Activated naive CD8-positive, alpha-beta T cell treated with anti-CD3 and anti-CD28 coated beads, Interleukin-2, amount 50 U/mL, for 24 hours (primary cell): ENCODE measurements around the gene AP1B1.

ENCODE experiments used
- ATAC-seq: fragments of 150-1000 bp; cut with Tn5 transposase; one replicate; pipeline ENCODE4 v1.10.0; 2021
- DNase-seq: peaks from one replicate; pipeline ENCODE4 v3.0.0; 2021
- H3K27ac Mint-ChIP-seq: one replicate; pipeline ENCODE4 v1.8.0; 2021; ENCODE audit warnings: mild to moderate bottlenecking, mixed read lengths
- H3K27me3 Mint-ChIP-seq: one replicate; pipeline ENCODE4 v1.8.0; 2021; ENCODE audit warnings: mixed read lengths
- H3K36me3 Mint-ChIP-seq: one replicate; pipeline ENCODE4 v1.8.0; 2021; ENCODE audit warnings: low read depth, mixed read lengths
- H3K4me1 Mint-ChIP-seq: one replicate; pipeline ENCODE4 v1.8.0; 2021; ENCODE audit warnings: mixed read lengths
- H3K4me3 Mint-ChIP-seq: one replicate; pipeline ENCODE4 v1.8.0; 2021; ENCODE audit warnings: mild to moderate bottlenecking, moderate library complexity, mixed read lengths
- H3K9me3 Mint-ChIP-seq: one replicate; pipeline ENCODE4 v1.8.0; 2021; ENCODE audit warnings: mixed read lengths

Gene AP1B1

GRCh38 chr22:29337631-29338284, 50.6 kb downstream of the AP1B1 start:
- Mint-ChIP-seq H3K9me3 (no peaks in the 10 kb centered on the region), H3K4me1 (no peaks in the 10 kb centered on the region), H3K27ac (no peak overlapping the region), H3K4me3 (no peak overlapping the region), H3K36me3 (peaks cover 30% of the 10 kb centered on the region), H3K27me3 (no peaks in the 10 kb centered on the region)
- DNase-seq (no peak), ATAC-seq (no peak)

GRCh38 chr22:29336751-29337490, 51.4 kb downstream of the AP1B1 start:
- H3K9me3 Mint-ChIP-seq = no peaks in the 10 kb centered on the region
- H3K36me3 Mint-ChIP-seq = peaks cover 24% of the 10 kb centered on the region
- no peak overlapping the region for H3K27ac Mint-ChIP-seq

GRCh38 chr22:29335656-29336055, 52.7 kb downstream of the AP1B1 start:
- ATAC-seq = no peak
- H3K4me1 Mint-ChIP-seq = no peaks in the 10 kb centered on the region
- H3K27me3 Mint-ChIP-seq = no peaks in the 10 kb centered on the region
- H3K4me3 Mint-ChIP-seq = no peak overlapping the region
- no peak for DNase-seq
- no peaks in the 10 kb centered on the region for H3K9me3 Mint-ChIP-seq
- no peak overlapping the region for H3K27ac Mint-ChIP-seq
- H3K36me3 Mint-ChIP-seq = peaks cover 22% of the 10 kb centered on the region

More at GRCh38 chr22:29336751-29337490, 51.4 kb downstream of the AP1B1 start:
- H3K4me3 Mint-ChIP-seq = no peak overlapping the region
- ATAC-seq (no peak), DNase-seq (no peak)
- no peaks in the 10 kb centered on the region for H3K4me1 Mint-ChIP-seq
- H3K27me3 Mint-ChIP-seq = no peaks in the 10 kb centered on the region

DNA sequence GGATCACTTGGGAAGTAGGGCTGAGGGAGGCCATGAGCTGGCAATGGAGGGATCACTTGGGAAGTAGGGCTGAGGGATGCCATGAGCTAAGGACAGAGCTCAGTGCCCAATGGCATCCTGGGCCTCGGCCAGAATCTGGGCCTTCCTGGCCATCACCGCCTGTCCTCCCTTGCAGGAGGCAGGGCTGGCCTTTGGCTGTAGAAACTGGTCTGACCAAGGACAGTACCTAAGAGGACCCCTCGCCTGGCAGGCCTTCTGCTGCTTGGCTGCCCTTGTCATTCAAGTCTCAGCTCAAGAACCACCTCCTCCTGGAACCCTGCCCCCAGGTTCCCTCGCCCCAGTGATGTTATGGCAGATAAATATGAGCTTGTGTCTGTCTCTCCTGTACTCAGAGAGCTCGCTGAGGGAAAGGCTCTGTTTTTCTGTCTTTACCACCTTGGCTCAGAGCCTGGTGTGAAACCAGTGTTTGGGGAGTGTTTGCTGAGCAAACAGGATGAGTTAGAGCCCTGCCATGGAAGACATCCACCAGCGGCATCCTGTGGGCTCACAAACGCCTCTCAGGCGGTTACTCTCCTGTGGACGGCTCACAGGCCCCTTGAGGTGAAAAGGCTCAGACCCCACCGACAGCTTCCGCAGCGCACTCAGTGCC, 53.5 kb downstream of the AP1B1 start:
- Mint-ChIP-seq H3K27me3 (no peaks in the 10 kb centered on the region), H3K27ac (no peak overlapping the region), H3K36me3 (peaks cover 20% of the 10 kb centered on the region), H3K9me3 (no peaks in the 10 kb centered on the region), H3K4me1 (no peaks in the 10 kb centered on the region), H3K4me3 (no peak overlapping the region)
- ATAC-seq = no peak
- DNase-seq = no peak

DNA sequence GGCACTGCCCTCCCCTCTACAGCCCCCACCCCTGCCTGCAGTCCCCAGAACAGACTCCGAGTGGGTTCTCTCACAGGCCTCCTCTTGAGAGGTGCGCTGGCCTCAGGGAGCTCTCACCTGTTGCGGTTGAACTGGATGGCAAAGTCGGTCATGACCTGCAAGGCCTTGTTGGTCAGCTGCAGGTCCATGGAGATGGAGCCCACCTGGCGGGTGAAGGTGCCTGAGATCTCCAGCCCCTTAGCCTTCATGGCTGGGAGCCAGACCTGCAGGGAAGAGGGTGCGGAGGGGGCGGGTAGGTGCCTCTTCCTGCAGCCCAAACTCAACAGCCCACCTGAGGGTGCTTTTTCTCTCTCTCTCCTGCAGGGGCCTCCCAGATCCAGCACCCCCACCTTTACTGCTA, 54.2 kb downstream of the AP1B1 start:
- Mint-ChIP-seq H3K9me3 (no peaks in the 10 kb centered on the region), H3K4me1 (no peaks in the 10 kb centered on the region), H3K36me3 (peaks cover 24% of the 10 kb centered on the region), H3K4me3 (no peak overlapping the region), H3K27ac (no peak overlapping the region), H3K27me3 (no peaks in the 10 kb centered on the region)
- DNase-seq (no peak), ATAC-seq (no peak)

GRCh38 chr22:29332886-29333496, 55.4 kb downstream of the AP1B1 start:
- peaks cover 15% of the 10 kb centered on the region for H3K36me3 Mint-ChIP-seq
- ATAC-seq (no peak), DNase-seq (no peak)
- H3K4me1 Mint-ChIP-seq = no peaks in the 10 kb centered on the region
- no peaks in the 10 kb centered on the region for H3K9me3 Mint-ChIP-seq
- no peak overlapping the region for H3K4me3 Mint-ChIP-seq
- H3K27ac Mint-ChIP-seq = no peak overlapping the region
- H3K27me3 Mint-ChIP-seq = no peaks in the 10 kb centered on the region

GRCh38 chr22:29331658-29332300, 56.6 kb downstream of the AP1B1 start:
- H3K36me3 Mint-ChIP-seq = peaks cover 16% of the 10 kb centered on the region
- H3K27me3 Mint-ChIP-seq = no peaks in the 10 kb centered on the region
- no peaks in the 10 kb centered on the region for H3K9me3 Mint-ChIP-seq
- ATAC-seq = no peak
- no peak for DNase-seq
- no peak overlapping the region for H3K4me3 Mint-ChIP-seq
- H3K27ac Mint-ChIP-seq = no peak overlapping the region
- H3K4me1 Mint-ChIP-seq = no peaks in the 10 kb centered on the region

DNA sequence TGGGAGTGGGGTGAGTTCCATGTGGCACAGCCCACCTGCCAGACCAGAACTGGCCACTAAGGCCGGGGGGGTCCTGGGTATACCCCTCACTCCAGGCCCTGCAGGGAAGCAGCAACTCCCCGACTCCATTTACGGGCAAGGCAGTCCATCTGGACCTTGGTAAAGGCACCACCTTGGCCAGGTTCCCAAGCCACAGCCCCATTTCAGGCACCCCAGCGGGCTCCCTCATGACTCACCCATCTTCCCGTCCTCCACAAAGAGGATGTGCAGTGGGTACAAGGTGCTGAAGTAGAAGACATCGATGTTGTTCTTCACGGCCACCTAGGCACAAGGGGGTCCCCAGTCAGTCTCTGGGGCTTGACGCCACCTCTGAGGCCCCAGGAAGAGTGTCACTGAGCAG, 57.2 kb downstream of the AP1B1 start:
- Mint-ChIP-seq H3K9me3 (no peaks in the 10 kb centered on the region), H3K4me3 (no peak overlapping the region), H3K4me1 (no peaks in the 10 kb centered on the region), H3K27me3 (no peaks in the 10 kb centered on the region), H3K27ac (no peak overlapping the region), H3K36me3 (peaks cover 14% of the 10 kb centered on the region)
- ATAC-seq (no peak), DNase-seq (no peak)

DNA sequence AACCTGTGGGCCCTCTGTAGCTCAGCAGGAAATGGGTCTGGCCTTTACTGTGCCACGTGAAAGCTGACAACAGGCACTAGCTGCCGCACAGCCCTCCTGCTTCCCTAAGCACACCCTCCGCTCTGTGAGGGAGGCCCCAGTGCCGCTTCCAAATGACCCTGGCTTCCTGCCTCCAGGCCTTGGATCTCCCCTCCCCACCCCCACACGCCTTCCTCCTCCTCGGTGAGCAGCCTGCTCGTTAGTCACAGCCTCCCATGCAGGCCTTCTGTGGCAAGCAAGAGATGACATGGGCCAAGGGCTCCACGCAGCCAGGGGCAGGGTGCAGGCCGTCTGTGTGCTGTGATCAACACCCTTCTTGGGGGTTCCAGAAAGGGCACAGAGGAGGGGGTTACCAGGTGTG, 57.6 kb downstream of the AP1B1 start:
- Mint-ChIP-seq H3K9me3 (no peaks in the 10 kb centered on the region), H3K27me3 (no peaks in the 10 kb centered on the region), H3K27ac (no peak overlapping the region), H3K4me1 (no peaks in the 10 kb centered on the region), H3K36me3 (peaks cover 10% of the 10 kb centered on the region), H3K4me3 (no peak overlapping the region)
- DNase-seq = no peak
- no peak for ATAC-seq

- Mint-ChIP-seq H3K27me3 (no peaks in the 10 kb centered on the region), H3K4me1 (no peaks in the 10 kb centered on the region), H3K4me3 (no peak overlapping the region), H3K27ac (no peak overlapping the region), H3K36me3 (peaks cover 10% of the 10 kb centered on the region), H3K9me3 (no peaks in the 10 kb centered on the region)
- no peak for DNase-seq
- ATAC-seq = no peak
Observed at GRCh38 chr22:29330291-29330690, 58.1 kb downstream of the AP1B1 start.

DNA sequence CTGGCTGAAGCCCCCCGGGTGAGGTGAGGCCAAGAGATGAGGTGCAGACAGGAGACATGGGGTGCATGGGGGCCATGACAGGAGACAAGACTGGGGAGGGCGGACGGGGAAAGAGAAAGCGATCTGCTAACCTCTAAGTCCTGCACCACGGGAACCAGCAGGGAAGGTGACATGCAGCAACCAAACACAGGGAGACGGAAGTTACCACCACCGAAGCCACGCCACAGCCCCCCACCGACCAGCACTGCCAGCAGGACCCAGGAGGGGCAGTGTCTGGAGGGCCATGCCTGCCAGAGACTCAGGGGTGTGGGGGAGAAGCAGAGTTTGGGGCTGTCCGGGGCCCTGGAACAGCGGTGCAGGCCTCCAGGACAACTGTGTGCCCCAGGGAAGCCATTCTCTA, 58.8 kb downstream of the AP1B1 start:
- no peaks in the 10 kb centered on the region for H3K9me3 Mint-ChIP-seq
- DNase-seq (no peak), ATAC-seq (no peak)
- H3K4me3 Mint-ChIP-seq = no peak overlapping the region
- no peaks in the 10 kb centered on the region for H3K27me3 Mint-ChIP-seq
- H3K36me3 Mint-ChIP-seq = peaks cover 10% of the 10 kb centered on the region
- H3K4me1 Mint-ChIP-seq = no peaks in the 10 kb centered on the region
- no peak overlapping the region for H3K27ac Mint-ChIP-seq

DNA sequence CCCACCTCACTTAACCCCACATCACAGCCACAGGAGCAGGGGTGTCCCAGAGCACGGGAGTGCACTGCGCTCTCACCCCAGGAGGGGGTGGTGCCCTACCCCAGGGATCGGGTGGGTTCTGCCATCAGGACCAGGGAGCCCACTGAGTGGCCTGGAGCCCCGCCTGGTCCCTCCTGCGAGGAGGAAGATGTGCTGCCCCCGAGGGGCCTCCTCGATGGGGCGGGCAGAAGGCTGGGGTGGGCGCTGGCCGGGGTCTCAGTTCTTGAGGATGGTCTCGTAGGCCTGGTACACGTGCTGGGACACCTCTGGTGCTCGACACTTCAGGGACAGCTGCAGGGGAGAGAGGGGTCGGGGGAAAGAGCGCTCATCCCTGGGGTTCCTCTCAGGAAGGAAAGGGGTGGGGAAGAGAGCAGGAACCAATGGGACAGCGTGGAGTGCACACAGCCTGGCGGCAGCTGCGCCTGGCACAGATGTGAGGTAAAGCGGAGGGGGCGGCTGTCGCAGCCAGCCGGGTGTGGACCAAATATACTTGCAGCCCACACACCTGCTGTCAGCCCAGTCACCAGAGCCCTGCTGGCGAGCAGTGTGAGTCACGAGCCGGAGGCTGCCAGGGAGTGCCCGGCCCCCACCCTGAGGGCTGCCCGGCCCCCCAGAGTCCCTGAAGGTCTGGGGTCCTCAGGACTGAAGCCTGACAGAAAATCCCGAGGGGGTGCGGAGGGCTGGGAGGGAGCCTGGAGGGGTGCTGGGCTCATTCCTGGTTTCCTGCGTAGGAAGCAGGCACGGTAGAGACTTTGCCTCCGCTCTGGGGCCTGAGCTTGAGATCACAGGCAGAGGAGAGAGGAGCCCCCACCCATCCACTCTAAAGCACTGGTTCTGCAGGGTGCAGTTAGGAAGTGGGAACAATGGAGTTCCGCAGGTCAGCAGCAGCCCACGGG, 59.5 kb downstream of the AP1B1 start:
- no peak for DNase-seq
- no peak overlapping the region for H3K4me3 Mint-ChIP-seq
- no peaks in the 10 kb centered on the region for H3K4me1 Mint-ChIP-seq
- no peaks in the 10 kb centered on the region for H3K9me3 Mint-ChIP-seq
- no peak overlapping the region for H3K27ac Mint-ChIP-seq
- peaks cover 10% of the 10 kb centered on the region for H3K36me3 Mint-ChIP-seq
- ATAC-seq = no peak
- H3K27me3 Mint-ChIP-seq = no peaks in the 10 kb centered on the region

DNA sequence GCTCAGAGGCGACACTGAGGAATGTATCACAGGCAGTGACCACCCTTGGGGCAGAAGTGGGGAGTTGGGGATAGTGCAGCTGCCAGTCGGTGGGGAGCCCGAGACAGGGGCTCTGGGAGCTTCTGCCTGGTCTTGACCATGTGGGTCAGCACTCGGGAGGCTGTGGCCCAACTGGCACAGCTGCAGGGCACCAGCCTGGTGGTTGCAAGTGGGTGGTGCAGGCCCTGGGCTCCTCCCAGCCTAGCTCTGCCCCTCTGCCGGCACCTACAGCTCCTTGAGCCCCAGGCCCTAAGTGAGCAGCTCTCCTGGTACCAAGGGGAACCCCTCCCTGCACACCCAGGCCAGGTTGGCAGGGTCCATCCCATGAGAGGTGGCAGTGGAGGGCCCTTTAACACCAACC, 60.3 kb downstream of the AP1B1 start:
- no peaks in the 10 kb centered on the region for H3K4me1 Mint-ChIP-seq
- peaks cover 7% of the 10 kb centered on the region for H3K36me3 Mint-ChIP-seq
- H3K9me3 Mint-ChIP-seq = no peaks in the 10 kb centered on the region
- no peak overlapping the region for H3K4me3 Mint-ChIP-seq
- no peaks in the 10 kb centered on the region for H3K27me3 Mint-ChIP-seq
- no peak overlapping the region for H3K27ac Mint-ChIP-seq
- ATAC-seq (no peak), DNase-seq (no peak)
